Pancreas (tissue), 10 donors: Measurements from ENCODE around the gene MYH16. TPM values are rescaled to one million over a fixed set of nuclear protein-coding genes. Genes with fewer than 3 reads are reported as not detected.

Experiments used
- ATAC-seq, 4 donors: fragments of 200-7000 bp; cut with Tn5 transposase; one replicate each; pipeline versions ENCODE4 v1.8.0 to v1.9.1; 2020; ENCODE audit warnings: mild to moderate bottlenecking in 4 of 4, moderate library complexity in 4 of 4
- DNase-seq, 6 donors: peaks; one replicate each; pipeline ENCODE4 v3.0.0-alpha.2; 2020
- FAIRE-seq: peaks from 2 replicates; lab custom pipeline; 2012; peaks lifted over from hg19 to GRCh38; lab: Jason Lieb, UNC
- H3K27ac ChIP-seq, 4 donors: fragments of 200-600 bp; sonication (generic); 1 replicate in 3 of 4; 2 replicates in 1 of 4; pipeline versions ENCODE4 v1.5.0 to v1.8.0; 2020
- H3K27me3 ChIP-seq, 4 donors: fragments of 200-600 bp; one replicate each; pipeline ENCODE4 v1.8.0; 2021
- H3K36me3 ChIP-seq, 3 donors: fragments of 200-600 bp; sonication (generic) in 1 of 3; one replicate each; pipeline versions ENCODE4 v1.5.0 to v1.8.0; 2020 to 2021
- H3K4me1 ChIP-seq, 3 donors: fragments of 200-600 bp; one replicate each; pipeline ENCODE4 v1.8.0; 2021
- H3K4me3 ChIP-seq, 4 donors: fragments of 200-600 bp; sonication (generic) in 2 of 4; one replicate each; pipeline versions ENCODE4 v1.5.0 to v1.8.0; 2020 to 2021
- H3K9me3 ChIP-seq, 4 donors: fragments of 200-600 bp; one replicate each; pipeline ENCODE4 v1.8.0; 2021
- WGBS, 2 donors: extraction: QIAGEN DNeasy Blood & Tissue Kit; methylation state at CpG; one replicate each; pipeline ENCODE4 v1.1.7; 2013; 5-methylcytosine and 5-hydroxymethylcytosine counted together
- intact Hi-C, 3 donors: fragments of 100-400 bp; cut with DNase I; formaldehyde crosslinking; loops; one replicate each; pipeline versions ENCODE4 v1.11.1 to v1.14.2; 2022
- polyA plus RNA-seq, 2 donors: library from polyadenylated mRNA; stranded (reverse); fragments of 200-250 nt; gene quantifications; one replicate each; pipeline ENCODE4 v1.2.3, GENCODE V29; 2013
- total RNA-seq, 6 donors: library from RNA; stranded (reverse); fragmentation: NEBNext Ultra II Directional in 4 of 6; extraction: Animal tissue kit (Norgen Biotek cat#: 25700) in 4 of 6; gene quantifications; one replicate each; pipeline versions ENCODE4 v1.2.1 to v1.2.4, GENCODE V29; 2021 to 2023
- TF ChIP-seq, protein P1 (sequence below), 4 donors: fragments of 200-600 bp; sonication (generic) in 3 of 4; IDR thresholded peaks; one replicate each; pipeline versions ENCODE4 v1.5.0 to v1.8.0; 2021; ENCODE audit warnings: antibody characterized with exemption in 4 of 4
- donor health status: healthy with polysubstance abuse.
- donor health status: DM: no; HTN: no; CAD: no; lungs with moderate emphysema.
- donor health status: DM: no; HTN: no; CAD: no.
- donor health status: control.
- donor health status: control.
- donor health status: Bipolar disorder and iron deficiency.
- donor health status: DM: yes; HTN: yes; CAD: no.
- donor health status: DM: no; HTN: no; CAD: no.
- donor health status: DM: no; HTN: no; CAD: no.
- donor health status: DM: yes; HTN: yes; CAD: no.

The MYH16 gene
- total and polyA plus RNA-seq, 8 donors = 0.02 to 0.09 TPM; not detected in 6

DNA sequence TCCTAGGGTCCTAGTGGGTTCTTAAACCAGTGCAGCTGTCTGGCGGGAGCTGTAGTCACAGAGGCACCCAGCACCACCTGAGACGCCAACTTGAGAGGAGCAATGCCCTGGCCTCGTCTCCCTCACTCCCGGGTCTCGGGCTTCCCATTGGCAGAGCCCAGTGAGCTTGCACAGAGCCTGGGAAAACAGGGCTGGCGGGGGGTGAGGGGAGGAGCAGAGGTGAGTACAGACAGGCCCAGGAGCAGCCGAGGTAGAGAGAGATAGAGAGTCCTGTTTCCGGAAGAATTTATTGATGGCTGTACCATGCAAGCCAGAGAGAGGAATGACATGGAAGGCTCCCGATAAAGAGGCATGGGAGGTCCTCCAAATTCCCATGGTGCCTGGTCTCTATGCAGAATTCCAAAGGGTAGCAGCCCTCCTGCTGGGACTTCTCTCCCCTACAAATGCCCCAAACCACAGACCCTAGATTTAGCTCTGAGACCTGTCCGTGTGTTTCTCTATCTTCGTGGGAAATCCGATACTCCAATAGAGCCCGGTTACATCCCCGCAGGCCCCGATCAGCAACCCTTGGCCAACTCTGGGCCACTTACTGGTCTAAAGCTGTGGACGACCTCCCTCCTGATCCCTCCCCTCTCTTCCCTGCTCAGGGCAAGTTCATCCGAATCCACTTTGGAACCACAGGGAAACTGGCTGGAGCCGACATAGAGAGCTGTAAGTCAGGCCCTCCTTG, 20.3 kb upstream of the MYH16 start:
- Histone ChIP-seq H3K27me3 (no peaks in the 10 kb centered on the region), H3K27ac (no peak overlapping the region), H3K36me3 (no peaks in the 10 kb centered on the region), H3K4me3 (no peak overlapping the region), H3K4me1 (no peaks in the 10 kb centered on the region), H3K9me3 (no peaks in the 10 kb centered on the region)
- ATAC-seq (no peak), FAIRE-seq (no peak), DNase-seq (no peak)
- intact Hi-C loops = no loop called here
- TF ChIP-seq, protein P1, sequence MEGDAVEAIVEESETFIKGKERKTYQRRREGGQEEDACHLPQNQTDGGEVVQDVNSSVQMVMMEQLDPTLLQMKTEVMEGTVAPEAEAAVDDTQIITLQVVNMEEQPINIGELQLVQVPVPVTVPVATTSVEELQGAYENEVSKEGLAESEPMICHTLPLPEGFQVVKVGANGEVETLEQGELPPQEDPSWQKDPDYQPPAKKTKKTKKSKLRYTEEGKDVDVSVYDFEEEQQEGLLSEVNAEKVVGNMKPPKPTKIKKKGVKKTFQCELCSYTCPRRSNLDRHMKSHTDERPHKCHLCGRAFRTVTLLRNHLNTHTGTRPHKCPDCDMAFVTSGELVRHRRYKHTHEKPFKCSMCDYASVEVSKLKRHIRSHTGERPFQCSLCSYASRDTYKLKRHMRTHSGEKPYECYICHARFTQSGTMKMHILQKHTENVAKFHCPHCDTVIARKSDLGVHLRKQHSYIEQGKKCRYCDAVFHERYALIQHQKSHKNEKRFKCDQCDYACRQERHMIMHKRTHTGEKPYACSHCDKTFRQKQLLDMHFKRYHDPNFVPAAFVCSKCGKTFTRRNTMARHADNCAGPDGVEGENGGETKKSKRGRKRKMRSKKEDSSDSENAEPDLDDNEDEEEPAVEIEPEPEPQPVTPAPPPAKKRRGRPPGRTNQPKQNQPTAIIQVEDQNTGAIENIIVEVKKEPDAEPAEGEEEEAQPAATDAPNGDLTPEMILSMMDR (IDR thresholded peaks at IDR 0.05) = no peak
- WGBS, 2 donors = 54 to 66% methylated on average over 18 of the region's 18 CpGs

GRCh38 chr7:99253369-99253768, 19.3 kb upstream of the MYH16 start:
- no peaks in the 10 kb centered on the region for H3K27me3 ChIP-seq
- H3K4me1 ChIP-seq = no peaks in the 10 kb centered on the region
- no peak overlapping the region for H3K4me3 ChIP-seq
- ATAC-seq (no peak), FAIRE-seq (no peak), DNase-seq (no peak)
- intact Hi-C loops = no loop called here
- TF ChIP-seq, protein P1 (IDR thresholded peaks at IDR 0.05) = no peak
- no peak overlapping the region for H3K27ac ChIP-seq
- no peaks in the 10 kb centered on the region for H3K36me3 ChIP-seq
- H3K9me3 ChIP-seq = no peaks in the 10 kb centered on the region
- WGBS, 2 donors = 56 to 63% methylated on average over 9 of the region's 9 CpGs

DNA sequence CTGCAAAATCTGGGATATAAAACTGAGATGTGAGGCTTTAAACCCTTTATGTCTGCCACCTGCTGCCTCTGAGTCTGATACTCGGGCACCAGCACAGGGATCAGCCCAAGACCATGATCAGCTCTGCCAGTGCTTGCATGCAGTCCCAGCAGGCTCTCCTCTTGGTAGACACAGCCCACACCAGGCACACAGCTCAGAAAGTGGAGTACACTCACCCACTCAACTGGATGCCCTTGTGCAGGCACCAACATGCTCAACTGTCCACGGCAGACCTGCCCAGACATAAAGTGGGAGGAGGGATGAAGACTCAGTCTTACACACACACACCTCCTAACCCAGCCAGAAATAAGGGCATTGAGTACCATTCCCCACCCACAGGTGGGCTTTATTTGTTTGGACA, 18.2 kb upstream of the MYH16 start:
- Histone ChIP-seq H3K36me3 (no peaks in the 10 kb centered on the region), H3K27ac (no peak overlapping the region), H3K27me3 (no peaks in the 10 kb centered on the region), H3K9me3 (no peaks in the 10 kb centered on the region), H3K4me3 (no peak overlapping the region), H3K4me1 (no peaks in the 10 kb centered on the region)
- TF ChIP-seq, protein P1 (IDR thresholded peaks at IDR 0.05) = no peak
- intact Hi-C loops = no loop called here
- ATAC-seq = no peak
- 59 to 77% methylated on average over 2 of the region's 2 CpGs for WGBS, 2 donors
- DNase-seq = no peak
- FAIRE-seq = no peak

GRCh38 chr7:99255463-99255862, 17.2 kb upstream of the MYH16 start:
- ATAC-seq (no peak), FAIRE-seq (no peak), DNase-seq (no peak)
- H3K9me3 ChIP-seq = no peaks in the 10 kb centered on the region
- TF ChIP-seq, protein P1 (IDR thresholded peaks at IDR 0.05) = no peak
- WGBS, 2 donors = 71 to 79% methylated on average over 4 of the region's 4 CpGs
- no peak overlapping the region for H3K27ac ChIP-seq
- intact Hi-C loops = no loop called here
- no peaks in the 10 kb centered on the region for H3K36me3 ChIP-seq
- no peaks in the 10 kb centered on the region for H3K27me3 ChIP-seq
- no peak overlapping the region for H3K4me3 ChIP-seq
- H3K4me1 ChIP-seq = no peaks in the 10 kb centered on the region

DNA sequence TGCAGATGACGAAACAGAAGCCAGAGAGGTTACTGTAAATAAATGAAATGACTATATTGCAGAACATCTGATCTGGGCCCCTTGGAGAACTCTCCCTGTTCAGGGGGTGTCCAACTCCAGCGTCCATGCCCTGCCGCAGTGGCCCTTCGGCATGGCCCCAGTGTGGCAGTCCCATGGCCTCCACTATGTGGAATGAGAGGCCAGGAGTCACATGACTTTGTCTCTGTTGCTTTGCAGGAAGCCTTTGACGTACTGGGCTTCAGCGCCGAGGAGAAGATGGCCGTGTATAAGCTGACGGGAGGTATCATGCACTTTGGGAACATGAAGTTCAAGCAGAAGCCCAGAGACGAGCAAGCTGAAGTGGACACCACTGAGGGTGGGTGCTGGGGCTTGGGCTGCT, 15.6 kb upstream of the MYH16 start:
- intact Hi-C loops = no loop called here

More for the DNA sequence above, 15.6 kb upstream of the MYH16 start:
- no peaks in the 10 kb centered on the region for H3K36me3 ChIP-seq
- no peaks in the 10 kb centered on the region for H3K27me3 ChIP-seq
- H3K4me1 ChIP-seq = no peaks in the 10 kb centered on the region
- no peak for DNase-seq
- FAIRE-seq = no peak
- no peaks in the 10 kb centered on the region for H3K9me3 ChIP-seq
- H3K4me3 ChIP-seq = no peak overlapping the region
- 85 to 87% methylated on average over 10 of the region's 10 CpGs for WGBS, 2 donors
- no peak for ATAC-seq
- TF ChIP-seq, protein P1 (IDR thresholded peaks at IDR 0.05) = no peak
- H3K27ac ChIP-seq = no peak overlapping the region
